Upper lobe of left lung (tissue), 6 donors: Measurements from ENCODE around the gene PTPRN2. TPM values are rescaled to one million over a fixed set of nuclear protein-coding genes. Genes with fewer than 3 reads are reported as not detected.

ENCODE experiments used
- ATAC-seq, 2 donors: fragments of 200-7000 bp; cut with Tn5 transposase; one replicate each; pipeline ENCODE4 v1.9.1; 2022; ENCODE audit warnings: mild to moderate bottlenecking in 2 of 2, moderate library complexity in 2 of 2; ENCODE audit not compliant: low FRiP score in 2 of 2
- DNase-seq, 2 donors: peaks; one replicate each; pipeline ENCODE4 v3.0.0-alpha.2; 2019 to 2020
- H3K27ac ChIP-seq, 4 donors: fragments of 200-600 bp; sonication (generic); one replicate each; pipeline ENCODE4 v1.5.1; 2016 to 2019
- H3K27me3 ChIP-seq, 4 donors: fragments of 200-600 bp; sonication (generic); one replicate each; pipeline ENCODE4 v1.5.1; 2017 to 2019
- H3K36me3 ChIP-seq, 4 donors: fragments of 200-600 bp; sonication (generic); one replicate each; pipeline ENCODE4 v1.5.1; 2016 to 2019
- H3K4me1 ChIP-seq, 4 donors: fragments of 200-600 bp; sonication (generic); one replicate each; pipeline ENCODE4 v1.5.1; 2018 to 2019
- H3K4me3 ChIP-seq, 4 donors: fragments of 200-600 bp; sonication (generic); one replicate each; pipeline ENCODE4 v1.5.1; 2017 to 2019; ENCODE audit warnings: mild to moderate bottlenecking in 2 of 4, moderate library complexity in 1 of 4
- H3K9me3 ChIP-seq, 4 donors: fragments of 200-600 bp; sonication (generic); one replicate each; pipeline ENCODE4 v1.5.1; 2018 to 2019
- EP300 ChIP-seq, 4 donors: sonication (generic); formaldehyde crosslinking; IDR thresholded peaks; one replicate each; pipeline ENCODE4 v1.5.1; 2017; ENCODE audit warnings: antibody characterized with exemption in 4 of 4, control low read depth in 2 of 4
- POLR2A ChIP-seq, 4 donors: fragments of 450-650 bp; IDR thresholded peaks; one replicate each; pipeline ENCODE4 v1.5.1; 2016 to 2017; ENCODE audit warnings: antibody characterized with exemption in 4 of 4, mild to moderate bottlenecking in 2 of 4
- POLR2AphosphoS5 ChIP-seq, 2 donors: sonication (generic); formaldehyde crosslinking; IDR thresholded peaks; one replicate each; pipeline ENCODE4 v1.5.1; 2017; ENCODE audit warnings: antibody characterized with exemption in 2 of 2
- WGBS, 2 donors: methylation state at CpG; one replicate each; pipeline ENCODE4 v1.1.5; 2017 to 2018; 5-methylcytosine and 5-hydroxymethylcytosine counted together
- total RNA-seq, 6 donors: library from RNA; depleted of rRNA in 4 of 6; stranded (reverse); fragments of >200 nt in 4 of 6; gene quantifications; one replicate each; pipeline versions ENCODE4 v1.1.0 to v1.2.1, GENCODE V29; 2016 to 2021
- TF ChIP-seq, protein P1 (sequence below), 6 experiments: fragments of 450-650 bp in 4 of 6; fragments of 200-600 bp in 2 of 6; sonication (generic) in 2 of 6; IDR thresholded peaks; one replicate each; pipeline ENCODE4 v1.5.1; 2016 to 2019; ENCODE audit warnings: antibody characterized with exemption in 6 of 6
- donor health status: DM: no; HTN: no; CAD: no; lungs with moderate emphysema.
- donor health status: DM: no; HTN: yes; CAD: no; lungs with severe emphysema.

The PTPRN2 gene
- total RNA-seq, 6 donors from 2014 or later = 3.3 to 7.9 (median 5.2) TPM

DNA sequence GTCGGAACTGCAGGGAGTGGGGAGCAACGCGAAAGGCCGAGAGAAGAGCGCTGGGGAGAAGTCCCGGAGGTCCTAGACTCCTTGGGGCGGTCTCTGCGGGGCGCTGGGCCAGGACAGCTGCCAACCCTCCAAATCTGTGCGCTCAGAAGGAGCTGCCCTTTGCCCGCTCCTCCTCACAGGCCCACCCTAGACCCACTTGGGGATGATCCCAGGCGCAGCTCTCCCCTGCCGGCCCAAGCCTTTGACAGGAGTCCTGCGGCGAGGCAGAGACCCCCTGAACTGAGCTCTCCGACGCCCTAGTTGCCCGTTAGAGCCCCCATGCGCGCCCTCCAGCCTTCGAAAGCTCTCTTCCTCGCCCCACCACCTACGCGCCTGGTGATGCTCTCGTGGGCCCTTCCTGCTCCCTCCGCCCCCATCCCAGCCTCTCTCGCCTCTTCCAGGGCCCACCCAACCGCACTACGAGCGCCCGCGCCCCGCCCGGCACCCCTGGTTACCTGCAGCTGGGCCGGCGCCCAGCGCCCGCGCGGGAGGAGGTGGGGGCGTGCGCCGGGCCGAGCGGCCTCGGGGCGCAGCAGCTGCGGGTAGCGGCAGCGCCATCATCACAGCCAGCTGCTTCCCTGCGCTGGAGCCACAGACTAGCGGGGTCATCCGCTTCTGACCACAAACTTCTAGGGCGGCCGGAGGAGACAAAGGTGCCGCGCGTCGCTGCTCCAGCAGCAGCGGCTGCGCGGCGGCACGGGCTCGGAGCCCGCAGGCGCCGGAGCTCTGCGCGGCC is 897.4 kb downstream of the PTPRN2 start:
- ATAC-seq = no peak
- Histone ChIP-seq H3K27me3 (peaks cover 0 to 78% (median 41%) of the 10 kb centered on the region in 4 donors), H3K9me3 (no peaks in the 10 kb centered on the region), H3K36me3 (no peaks in the 10 kb centered on the region), H3K4me1 (peaks cover 10 to 63% (median 18%) of the 10 kb centered on the region in 4 donors), H3K4me3 (peak overlapping the region in 3 of 4 donors; percentile 22 to 44 (median 37)), H3K27ac (no peak overlapping the region)
- DNase-seq = peak in 1 of 2 donors; percentile 12
- 0 to 4% methylated on average over 1 to 48 of the region's 70 CpGs for WGBS, 2 donors
- TF ChIP-seq POLR2AphosphoS5 (IDR thresholded peaks at IDR 0.05) (no peak), EP300 (IDR thresholded peaks at IDR 0.05) (no peak), POLR2A (IDR thresholded peaks at IDR 0.05) (no peak)
- TF ChIP-seq, protein P1, sequence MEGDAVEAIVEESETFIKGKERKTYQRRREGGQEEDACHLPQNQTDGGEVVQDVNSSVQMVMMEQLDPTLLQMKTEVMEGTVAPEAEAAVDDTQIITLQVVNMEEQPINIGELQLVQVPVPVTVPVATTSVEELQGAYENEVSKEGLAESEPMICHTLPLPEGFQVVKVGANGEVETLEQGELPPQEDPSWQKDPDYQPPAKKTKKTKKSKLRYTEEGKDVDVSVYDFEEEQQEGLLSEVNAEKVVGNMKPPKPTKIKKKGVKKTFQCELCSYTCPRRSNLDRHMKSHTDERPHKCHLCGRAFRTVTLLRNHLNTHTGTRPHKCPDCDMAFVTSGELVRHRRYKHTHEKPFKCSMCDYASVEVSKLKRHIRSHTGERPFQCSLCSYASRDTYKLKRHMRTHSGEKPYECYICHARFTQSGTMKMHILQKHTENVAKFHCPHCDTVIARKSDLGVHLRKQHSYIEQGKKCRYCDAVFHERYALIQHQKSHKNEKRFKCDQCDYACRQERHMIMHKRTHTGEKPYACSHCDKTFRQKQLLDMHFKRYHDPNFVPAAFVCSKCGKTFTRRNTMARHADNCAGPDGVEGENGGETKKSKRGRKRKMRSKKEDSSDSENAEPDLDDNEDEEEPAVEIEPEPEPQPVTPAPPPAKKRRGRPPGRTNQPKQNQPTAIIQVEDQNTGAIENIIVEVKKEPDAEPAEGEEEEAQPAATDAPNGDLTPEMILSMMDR (IDR thresholded peaks at IDR 0.05) = no peak

DNA sequence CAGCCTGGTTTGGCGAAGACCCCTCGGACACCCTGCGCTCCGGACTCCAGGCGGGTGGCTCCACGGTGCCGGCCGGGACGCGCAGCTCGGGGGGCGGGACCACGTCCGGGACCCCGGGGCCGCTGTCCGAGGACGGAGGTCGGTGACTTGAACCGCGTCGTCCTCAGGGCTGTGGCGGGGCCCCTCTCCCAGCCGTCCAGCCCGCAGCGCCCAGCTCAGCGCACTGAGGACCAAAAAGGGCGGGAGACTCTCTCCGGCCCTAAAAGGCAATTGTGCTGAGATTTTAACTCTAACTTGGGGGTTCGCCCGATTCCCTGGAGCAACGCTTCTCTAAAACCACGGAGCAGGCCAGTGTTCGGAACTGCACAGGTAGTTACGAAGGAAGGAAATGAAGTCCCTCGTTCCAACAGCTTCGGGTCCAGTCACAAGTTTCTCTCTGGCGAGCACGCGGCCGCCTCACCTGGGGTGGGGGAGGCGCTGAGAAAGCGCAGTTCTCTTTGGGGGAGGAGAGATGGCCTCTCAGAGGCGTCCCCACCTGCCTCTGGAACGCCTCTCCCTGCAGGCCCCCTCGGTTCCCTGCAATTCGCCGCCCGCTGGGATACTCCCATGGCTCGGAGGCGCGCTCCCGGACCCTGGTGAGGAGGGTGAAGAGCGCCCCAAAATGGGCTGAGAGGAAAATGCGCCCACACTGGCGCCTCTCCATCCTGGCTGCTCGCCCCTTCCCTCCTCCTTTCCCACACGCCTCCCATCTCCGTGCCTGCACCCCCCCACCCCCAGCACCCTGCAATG is 898.2 kb downstream of the PTPRN2 start:
- H3K27ac ChIP-seq = no peak overlapping the region
- peaks cover 10 to 71% (median 21%) of the 10 kb centered on the region in 4 donors for H3K4me1 ChIP-seq
- no peaks in the 10 kb centered on the region for H3K9me3 ChIP-seq
- no peak for TF ChIP-seq POLR2A (IDR thresholded peaks at IDR 0.05)
- TF ChIP-seq POLR2AphosphoS5 (IDR thresholded peaks at IDR 0.05) = no peak
- TF ChIP-seq EP300 (IDR thresholded peaks at IDR 0.05) = no peak
- TF ChIP-seq, protein P1 (IDR thresholded peaks at IDR 0.05) = no peak
- no peaks in the 10 kb centered on the region for H3K36me3 ChIP-seq
- H3K27me3 ChIP-seq = peaks cover 0 to 86% (median 47%) of the 10 kb centered on the region in 4 donors
- no peak for ATAC-seq
- 6% methylated on average over 24 to 59 of the region's 59 CpGs for WGBS, 2 donors
- DNase-seq = peak in 1 of 2 donors; percentile 64
- peak overlapping the region in 1 of 4 donors; percentile 44 for H3K4me3 ChIP-seq

DNA sequence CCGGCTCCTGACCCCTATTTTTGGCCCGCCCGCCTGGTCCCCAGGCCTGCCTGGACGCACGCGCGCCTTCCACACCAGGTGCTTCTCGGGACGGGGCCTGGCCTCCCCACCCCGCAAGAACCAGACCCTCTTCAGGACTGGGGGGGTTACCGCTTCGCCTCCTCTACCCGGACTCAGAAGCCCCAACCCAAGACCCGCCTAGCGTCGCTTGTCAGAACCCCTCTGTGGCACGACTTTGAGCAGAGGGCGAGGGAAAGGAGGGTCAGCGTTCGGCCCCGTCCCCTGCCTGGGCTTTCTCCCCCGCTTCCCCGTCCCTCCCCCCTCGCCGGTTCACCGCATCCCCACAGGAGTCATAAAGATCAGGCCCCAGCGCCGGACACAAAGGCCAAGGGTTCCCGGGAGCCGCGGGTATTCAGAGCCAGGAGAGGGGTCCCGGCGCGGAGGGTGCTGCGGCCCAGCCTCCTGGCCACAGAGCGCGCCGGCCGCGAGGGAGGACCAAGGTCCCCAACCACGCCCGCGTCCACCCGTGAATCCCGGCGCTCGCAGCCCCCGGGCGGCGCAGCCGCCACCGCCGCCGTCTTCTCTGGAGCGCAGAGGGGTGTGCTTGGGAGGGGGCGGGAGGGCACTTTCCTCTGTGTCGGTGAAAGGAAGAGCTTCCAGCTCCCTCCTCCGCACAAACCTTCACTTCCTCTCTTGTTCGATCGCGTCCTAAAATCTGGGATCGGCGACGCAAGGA is 898.9 kb downstream of the PTPRN2 start:
- H3K9me3 ChIP-seq = no peaks in the 10 kb centered on the region
- DNase-seq (no peak), ATAC-seq (no peak)
- H3K4me1 ChIP-seq = peaks cover 10 to 77% (median 24%) of the 10 kb centered on the region in 4 donors
- no peak overlapping the region for H3K27ac ChIP-seq
- peaks cover 0 to 89% (median 51%) of the 10 kb centered on the region in 4 donors for H3K27me3 ChIP-seq
- no peaks in the 10 kb centered on the region for H3K36me3 ChIP-seq
- 0 to 8% methylated on average over 7 to 48 of the region's 64 CpGs for WGBS, 2 donors
- H3K4me3 ChIP-seq = no peak overlapping the region
- TF ChIP-seq EP300 (IDR thresholded peaks at IDR 0.05) (no peak), POLR2A (IDR thresholded peaks at IDR 0.05) (no peak), POLR2AphosphoS5 (IDR thresholded peaks at IDR 0.05) (no peak)
- TF ChIP-seq, protein P1 (IDR thresholded peaks at IDR 0.05) = no peak

DNA sequence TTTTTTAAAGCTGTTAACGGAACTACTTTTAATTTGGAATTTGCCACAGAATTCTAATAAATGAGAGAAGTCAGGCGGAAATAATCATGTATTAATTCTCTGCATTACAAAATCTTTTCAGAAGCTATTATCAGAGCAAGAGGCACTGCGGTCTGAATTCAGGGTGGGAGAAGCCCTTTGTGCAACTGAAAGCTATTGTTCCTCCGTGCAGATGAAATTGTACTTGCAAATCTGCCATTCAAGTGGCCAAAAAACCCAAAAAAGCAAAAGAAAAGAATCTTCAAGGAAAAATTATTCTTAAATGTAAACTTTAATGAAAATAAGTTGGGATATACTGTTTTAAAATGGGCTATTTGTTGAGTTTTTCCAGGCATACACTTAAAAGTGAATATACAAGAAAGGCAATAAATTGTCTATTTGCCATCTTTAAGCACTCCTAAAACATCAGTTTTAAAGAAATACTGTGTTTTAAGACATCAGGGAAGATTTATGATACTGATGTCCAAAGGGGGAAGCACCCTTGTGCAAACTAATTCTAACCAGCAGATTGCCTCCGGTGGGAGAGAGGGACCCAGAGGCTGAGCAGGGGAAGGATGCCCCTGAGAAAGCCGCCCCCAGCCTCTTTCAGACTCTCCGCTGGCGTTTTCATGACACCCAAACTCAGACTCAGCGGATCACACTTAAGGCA is 899.6 kb downstream of the PTPRN2 start:
- H3K4me1 ChIP-seq = peaks cover 10 to 70% (median 24%) of the 10 kb centered on the region in 4 donors
- H3K36me3 ChIP-seq = no peaks in the 10 kb centered on the region
- peaks cover 0 to 89% (median 51%) of the 10 kb centered on the region in 4 donors for H3K27me3 ChIP-seq
- no peak overlapping the region for H3K27ac ChIP-seq
- ATAC-seq = no peak
- WGBS, 2 donors = 12 to 17% methylated on average over 9 of the region's 9 CpGs
- H3K9me3 ChIP-seq = no peaks in the 10 kb centered on the region
- TF ChIP-seq EP300 (IDR thresholded peaks at IDR 0.05) = no peak
- TF ChIP-seq, protein P1 (IDR thresholded peaks at IDR 0.05) = no peak
- TF ChIP-seq POLR2A (IDR thresholded peaks at IDR 0.05) = no peak
- no peak for TF ChIP-seq POLR2AphosphoS5 (IDR thresholded peaks at IDR 0.05)
- DNase-seq = no peak
- no peak overlapping the region for H3K4me3 ChIP-seq
